Neural progenitor cell (in vitro differentiated cells): ENCODE data around the gene CD151. TPM values are rescaled to one million over a fixed set of nuclear protein-coding genes. Genes with fewer than 3 reads are reported as not detected.

ENCODE experiments used
- DNase-seq: peaks from one replicate; pipeline ENCODE4 v3.0.0-alpha.2; 2016; ENCODE audit warnings: low spot score
- H2AFZ ChIP-seq: fragments of 200-600 bp; sonication (generic); replicated peaks from 2 replicates; pipeline ENCODE4 v1.6.1; 2016; ENCODE audit warnings: antibody characterized with exemption
- H3F3A ChIP-seq: fragments of 200-600 bp; sonication (generic); 2 replicates; pipeline ENCODE4 v1.6.1; 2016; ENCODE audit warnings: antibody characterized with exemption, low read depth
- H3K27ac ChIP-seq: fragments of 200-600 bp; sonication (generic); 2 replicates; pipeline ENCODE4 v1.5.1; 2016; ENCODE audit warnings: mild to moderate bottlenecking
- H3K27me3 ChIP-seq: fragments of 200-600 bp; sonication (generic); 2 replicates; pipeline ENCODE4 v1.6.1; 2016; ENCODE audit warnings: mild to moderate bottlenecking, moderate library complexity
- H3K36me3 ChIP-seq: fragments of 200-600 bp; sonication (generic); 2 replicates; pipeline ENCODE4 v1.5.1; 2016
- H3K4me1 ChIP-seq: fragments of 200-600 bp; sonication (generic); 2 replicates; pipeline ENCODE4 v1.6.1; 2016; ENCODE audit warnings: mixed run types
- H3K4me2 ChIP-seq: fragments of 200-600 bp; sonication (generic); 2 replicates; pipeline ENCODE4 v1.6.1; 2016
- H3K4me3 ChIP-seq: fragments of 200-600 bp; sonication (generic); 2 replicates; pipeline ENCODE4 v1.5.1; 2016
- H3K79me2 ChIP-seq: fragments of 200-600 bp; sonication (generic); 2 replicates; pipeline ENCODE4 v1.6.1; 2016; ENCODE audit warnings: low read depth
- H3K9ac ChIP-seq: fragments of 200-600 bp; sonication (generic); 2 replicates; pipeline ENCODE4 v1.6.1; 2016
- H3K9me3 ChIP-seq: fragments of 200-600 bp; sonication (generic); 2 replicates; pipeline ENCODE4 v1.5.1; 2016; ENCODE audit warnings: low read depth
- H4K20me1 ChIP-seq: fragments of 200-600 bp; sonication (generic); 2 replicates; pipeline ENCODE4 v1.6.1; 2016; ENCODE audit warnings: low read depth
- H3K27ac Mint-ChIP-seq: 3 replicates; pipeline ENCODE4 v1.8.0; 2021; ENCODE audit warnings: mixed read lengths
- H3K27me3 Mint-ChIP-seq: 2 replicates; pipeline ENCODE4 v1.8.0; 2022; ENCODE audit warnings: low read depth, mild to moderate bottlenecking, inconsistent platforms, moderate library complexity, mixed read lengths; ENCODE audit not compliant: insufficient read depth
- H3K36me3 Mint-ChIP-seq: 3 replicates; pipeline ENCODE4 v1.8.0; 2021; ENCODE audit warnings: mixed read lengths
- H3K4me1 Mint-ChIP-seq: 3 replicates; pipeline ENCODE4 v1.8.0; 2021; ENCODE audit warnings: mixed read lengths
- H3K4me3 Mint-ChIP-seq: 3 replicates; pipeline ENCODE4 v1.8.0; 2021; ENCODE audit warnings: mild to moderate bottlenecking, moderate library complexity, mixed read lengths
- H3K9me3 Mint-ChIP-seq: 3 replicates; pipeline ENCODE4 v1.8.0; 2020; ENCODE audit warnings: mixed read lengths
- CTCF ChIP-seq: fragments of 200-600 bp; sonication (generic); IDR thresholded peaks from 2 replicates; pipeline ENCODE4 v1.5.1; 2017; ENCODE audit warnings: antibody characterized with exemption, mild to moderate bottlenecking
- EZH2 ChIP-seq: fragments of 200-600 bp; sonication (generic); IDR thresholded peaks from 2 replicates; pipeline ENCODE4 v1.6.1; 2017; ENCODE audit warnings: antibody characterized with exemption, mild to moderate bottlenecking, moderate library complexity
- EZH2phosphoT487 ChIP-seq: fragments of 200-600 bp; sonication (generic); IDR thresholded peaks from 2 replicates; pipeline ENCODE4 v1.6.1; 2017; ENCODE audit warnings: antibody characterized with exemption
- total RNA-seq: library from RNA; depleted of rRNA; stranded (reverse); fragments of >200 nt; gene quantifications from 2 replicates; pipeline ENCODE4 v1.2.3, GENCODE V29; 2015; ENCODE audit warnings: low replicate concordance

Gene CD151
- total RNA-seq, 1 donor from 2014 or later = 37.4 TPM

DNA sequence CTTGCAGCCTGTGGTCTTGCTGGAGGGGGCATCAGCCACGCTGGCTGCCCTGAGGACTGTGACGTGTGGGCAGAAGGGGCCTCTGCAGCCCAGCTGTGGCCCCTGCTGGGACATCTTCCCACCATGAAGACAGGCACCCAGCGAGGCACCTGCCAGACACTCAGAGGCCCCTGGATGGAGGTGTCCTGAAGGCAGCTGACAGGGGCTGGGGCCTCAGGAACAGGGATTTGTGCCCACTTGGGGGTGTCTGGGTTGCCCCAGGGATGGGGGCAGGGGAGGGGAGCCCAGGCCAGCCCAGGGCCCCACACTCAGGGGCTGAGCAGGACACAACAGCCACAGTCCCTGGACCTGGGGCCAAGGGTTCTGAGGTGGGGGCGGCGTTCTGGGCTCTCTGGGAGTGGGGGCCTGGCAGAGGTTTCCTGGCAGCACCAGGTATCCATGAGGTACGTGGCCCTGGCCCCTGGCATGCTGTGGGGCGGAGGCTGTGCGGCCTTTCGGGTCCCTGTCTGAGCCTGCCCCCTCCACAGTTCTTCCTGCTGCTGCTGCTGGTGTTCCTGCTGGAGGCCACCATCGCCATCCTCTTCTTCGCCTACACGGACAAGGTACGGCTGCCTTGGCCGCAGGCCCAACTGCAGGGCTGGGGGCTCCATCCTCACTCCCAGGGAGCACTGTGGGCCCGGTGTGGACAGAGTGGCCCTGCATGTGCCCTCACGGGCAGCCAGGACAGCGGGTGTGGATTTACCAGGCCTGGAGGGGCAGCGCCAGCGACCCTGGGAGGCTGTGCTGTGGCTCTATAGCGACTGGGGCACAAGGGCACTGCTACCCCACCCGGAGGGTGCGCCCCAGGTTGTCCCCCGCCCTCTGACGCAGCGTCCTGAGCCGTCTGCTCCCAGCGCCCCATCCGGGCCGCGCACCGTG is 31.4 kb downstream of the CD151 start:
- Histone ChIP-seq H2AFZ (no peak overlapping the region), H3F3A (peaks cover 8% of the 10 kb centered on the region), H3K4me2 (no peak overlapping the region), H3K9me3 (no peaks in the 10 kb centered on the region), H3K4me3 (no peak overlapping the region), H3K27ac (no peak overlapping the region), H3K27me3 (no peaks in the 10 kb centered on the region), H3K79me2 (no peaks in the 10 kb centered on the region), H3K9ac (no peak overlapping the region), H4K20me1 (peaks cover 27% of the 10 kb centered on the region), H3K36me3 (no peaks in the 10 kb centered on the region), H3K4me1 (peaks cover 19% of the 10 kb centered on the region)
- H3K9me3 Mint-ChIP-seq = no peaks in the 10 kb centered on the region
- H3K27ac Mint-ChIP-seq = no peak overlapping the region
- H3K4me3 Mint-ChIP-seq = no peak overlapping the region
- H3K36me3 Mint-ChIP-seq = no peaks in the 10 kb centered on the region
- peaks cover 12% of the 10 kb centered on the region for H3K4me1 Mint-ChIP-seq
- TF ChIP-seq CTCF (no peak), EZH2phosphoT487 (no peak), EZH2 (no peak)
- no peaks in the 10 kb centered on the region for H3K27me3 Mint-ChIP-seq
- no peak for DNase-seq

GRCh38 chr11:864898-865297 is 32.1 kb downstream of the CD151 start:
- H3K36me3 ChIP-seq = no peaks in the 10 kb centered on the region
- TF ChIP-seq CTCF = no peak
- no peak for TF ChIP-seq EZH2
- TF ChIP-seq EZH2phosphoT487 = no peak
- no peaks in the 10 kb centered on the region for H3K36me3 Mint-ChIP-seq

DNA sequence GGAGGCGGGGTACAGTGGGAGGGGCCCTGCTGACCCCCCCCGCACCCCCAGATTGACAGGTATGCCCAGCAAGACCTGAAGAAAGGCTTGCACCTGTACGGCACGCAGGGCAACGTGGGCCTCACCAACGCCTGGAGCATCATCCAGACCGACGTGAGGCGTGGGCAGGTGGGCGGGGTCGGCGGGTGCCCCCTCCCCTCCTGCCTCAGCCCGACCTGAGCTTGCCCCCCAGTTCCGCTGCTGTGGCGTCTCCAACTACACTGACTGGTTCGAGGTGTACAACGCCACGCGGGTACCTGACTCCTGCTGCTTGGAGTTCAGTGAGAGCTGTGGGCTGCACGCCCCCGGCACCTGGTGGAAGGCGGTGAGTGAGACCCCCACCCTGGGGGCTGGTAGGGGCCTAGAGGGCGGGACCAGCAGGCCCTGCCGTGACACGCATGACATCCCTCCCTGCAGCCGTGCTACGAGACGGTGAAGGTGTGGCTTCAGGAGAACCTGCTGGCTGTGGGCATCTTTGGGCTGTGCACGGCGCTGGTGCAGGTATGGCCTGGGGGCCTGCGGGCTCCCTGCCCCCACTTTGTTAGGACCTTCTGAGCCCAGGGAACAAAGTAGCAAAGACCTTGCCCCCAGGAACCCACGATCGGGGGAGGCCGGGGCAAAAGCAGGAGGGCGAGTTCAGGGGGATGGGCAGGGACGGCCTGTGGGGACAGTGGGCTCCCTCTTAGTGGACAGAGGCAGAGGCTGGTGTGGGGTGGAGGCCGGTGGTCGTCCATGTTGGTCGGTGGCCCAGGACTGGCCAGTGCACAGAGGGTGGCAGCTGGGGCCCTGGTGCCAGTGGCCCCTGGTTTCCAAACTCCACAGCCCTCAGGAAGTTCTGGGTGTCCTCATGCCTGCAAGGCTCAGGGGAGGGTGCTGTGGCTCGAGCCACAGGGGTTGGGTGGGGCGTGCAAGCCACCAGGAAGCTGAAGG is 33.0 kb downstream of the CD151 start:
- no peaks in the 10 kb centered on the region for H3K27me3 Mint-ChIP-seq
- no peaks in the 10 kb centered on the region for H3K36me3 ChIP-seq
- H3K27ac ChIP-seq = no peak overlapping the region
- no peaks in the 10 kb centered on the region for H3K36me3 Mint-ChIP-seq
- no peak for TF ChIP-seq CTCF
- TF ChIP-seq EZH2 = no peak
- no peak for TF ChIP-seq EZH2phosphoT487
- H3K4me3 ChIP-seq = no peak overlapping the region
- peaks cover 19% of the 10 kb centered on the region for H3K4me1 ChIP-seq
- no peak for DNase-seq
- no peak overlapping the region for H2AFZ ChIP-seq
- H3F3A ChIP-seq = peaks cover 8% of the 10 kb centered on the region
- no peaks in the 10 kb centered on the region for H3K9me3 ChIP-seq
- no peaks in the 10 kb centered on the region for H3K79me2 ChIP-seq
- H3K4me1 Mint-ChIP-seq = peaks cover 12% of the 10 kb centered on the region
- no peaks in the 10 kb centered on the region for H3K9me3 Mint-ChIP-seq
- H4K20me1 ChIP-seq = peaks cover 32% of the 10 kb centered on the region
- no peak overlapping the region for H3K4me2 ChIP-seq
- H3K27me3 ChIP-seq = no peaks in the 10 kb centered on the region
- H3K9ac ChIP-seq = no peak overlapping the region
- no peak overlapping the region for H3K27ac Mint-ChIP-seq
- no peak overlapping the region for H3K4me3 Mint-ChIP-seq

More at GRCh38 chr11:864898-865297, 32.1 kb downstream of the CD151 start:
- Histone ChIP-seq H3K27me3 (no peaks in the 10 kb centered on the region), H3K9ac (no peak overlapping the region), H3K4me2 (no peak overlapping the region), H3K9me3 (no peaks in the 10 kb centered on the region), H3K27ac (no peak overlapping the region), H4K20me1 (peaks cover 27% of the 10 kb centered on the region), H3K4me3 (no peak overlapping the region), H2AFZ (no peak overlapping the region), H3K4me1 (peaks cover 19% of the 10 kb centered on the region), H3F3A (peaks cover 8% of the 10 kb centered on the region), H3K79me2 (no peaks in the 10 kb centered on the region)
- H3K4me1 Mint-ChIP-seq = peaks cover 12% of the 10 kb centered on the region
- H3K27me3 Mint-ChIP-seq = no peaks in the 10 kb centered on the region
- H3K4me3 Mint-ChIP-seq = no peak overlapping the region
- H3K9me3 Mint-ChIP-seq = no peaks in the 10 kb centered on the region
- no peak for DNase-seq
- peak overlapping the region; percentile 46 for H3K27ac Mint-ChIP-seq
